Measurements from ENCODE around the gene RAB11FIP2. TPM values are rescaled to one million over a fixed set of nuclear protein-coding genes. Genes with fewer than 3 reads are reported as not detected.

RAB11FIP2 gene
- total RNA-seq, 4 donors from 2014 or later = 21.2 to 27.9 (median 23.8) TPM

DNA sequence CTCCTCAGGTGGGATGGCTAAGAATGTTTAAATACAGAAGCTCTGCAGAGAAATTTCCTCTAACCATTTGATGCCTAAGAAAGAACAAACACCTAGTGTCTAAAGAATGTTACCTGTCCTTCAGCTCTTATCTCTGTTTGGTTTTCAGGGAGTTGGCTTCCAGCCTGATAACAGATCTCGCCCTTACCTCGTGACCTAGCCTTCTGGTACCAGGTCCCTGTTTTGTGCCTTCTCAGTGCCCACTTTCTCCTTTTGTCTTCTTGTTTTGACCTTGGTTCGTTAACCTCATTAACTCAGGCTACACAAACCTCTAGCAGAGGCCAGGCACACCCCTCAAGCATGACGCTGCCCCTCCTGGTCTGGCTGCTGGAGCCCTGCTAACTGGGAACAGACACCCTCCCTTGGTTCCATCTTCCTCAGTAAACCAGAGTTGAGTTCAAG, 16.1 kb upstream of the RAB11FIP2 start:
- ATAC-seq (ENCODE audit: low FRiP score) (no peak), DNase-seq (ENCODE audit: low spot score) (no peak)
- TF ChIP-seq, protein P1, sequence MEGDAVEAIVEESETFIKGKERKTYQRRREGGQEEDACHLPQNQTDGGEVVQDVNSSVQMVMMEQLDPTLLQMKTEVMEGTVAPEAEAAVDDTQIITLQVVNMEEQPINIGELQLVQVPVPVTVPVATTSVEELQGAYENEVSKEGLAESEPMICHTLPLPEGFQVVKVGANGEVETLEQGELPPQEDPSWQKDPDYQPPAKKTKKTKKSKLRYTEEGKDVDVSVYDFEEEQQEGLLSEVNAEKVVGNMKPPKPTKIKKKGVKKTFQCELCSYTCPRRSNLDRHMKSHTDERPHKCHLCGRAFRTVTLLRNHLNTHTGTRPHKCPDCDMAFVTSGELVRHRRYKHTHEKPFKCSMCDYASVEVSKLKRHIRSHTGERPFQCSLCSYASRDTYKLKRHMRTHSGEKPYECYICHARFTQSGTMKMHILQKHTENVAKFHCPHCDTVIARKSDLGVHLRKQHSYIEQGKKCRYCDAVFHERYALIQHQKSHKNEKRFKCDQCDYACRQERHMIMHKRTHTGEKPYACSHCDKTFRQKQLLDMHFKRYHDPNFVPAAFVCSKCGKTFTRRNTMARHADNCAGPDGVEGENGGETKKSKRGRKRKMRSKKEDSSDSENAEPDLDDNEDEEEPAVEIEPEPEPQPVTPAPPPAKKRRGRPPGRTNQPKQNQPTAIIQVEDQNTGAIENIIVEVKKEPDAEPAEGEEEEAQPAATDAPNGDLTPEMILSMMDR (IDR thresholded peaks at IDR 0.05) = no peak

DNA sequence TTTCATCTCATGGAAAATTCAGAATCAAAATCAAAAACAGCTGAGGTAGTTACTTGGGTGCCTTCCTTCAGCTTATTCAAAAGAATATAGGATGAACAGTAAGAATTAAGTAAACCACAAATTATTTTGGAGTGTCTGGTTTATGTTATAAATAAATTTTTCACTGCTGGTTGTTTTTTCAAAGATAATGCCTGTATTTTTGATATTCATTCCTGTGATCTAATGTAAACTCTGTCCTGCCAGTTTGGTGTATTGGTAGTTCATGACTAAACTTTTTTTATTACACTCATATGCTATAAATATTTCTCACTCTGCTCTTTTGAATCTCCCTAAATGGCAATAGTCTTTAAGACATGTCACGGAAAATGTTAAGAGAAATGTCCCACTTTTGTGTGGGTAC, 11.6 kb upstream of the RAB11FIP2 start:
- ATAC-seq (ENCODE audit: low FRiP score) (no peak), DNase-seq (ENCODE audit: low spot score) (no peak)
- TF ChIP-seq, protein P1 (IDR thresholded peaks at IDR 0.05) = no peak

DNA sequence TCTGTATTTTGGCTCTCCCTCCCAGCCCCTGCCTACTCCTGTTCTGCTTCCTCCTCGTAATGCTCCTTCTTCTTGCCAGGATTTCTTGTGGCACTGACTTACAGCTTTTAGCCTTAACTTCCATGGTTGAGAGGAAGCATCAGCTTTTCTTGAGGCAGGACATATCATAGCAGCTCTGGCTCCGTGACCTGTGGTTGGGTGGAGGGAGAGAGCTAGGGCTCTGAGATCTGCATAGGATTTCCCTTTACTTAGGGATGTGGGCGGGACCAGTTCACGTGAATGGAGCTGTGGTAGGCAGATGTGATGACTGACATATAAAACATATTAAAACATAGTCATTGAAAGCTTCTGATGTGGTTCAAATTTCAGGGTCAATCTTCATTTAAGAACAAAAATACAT, 10.6 kb upstream of the RAB11FIP2 start:
- DNase-seq (ENCODE audit: low spot score) (no peak), ATAC-seq (ENCODE audit: low FRiP score) (no peak)
- TF ChIP-seq, protein P1 (IDR thresholded peaks at IDR 0.05) = no peak

DNA sequence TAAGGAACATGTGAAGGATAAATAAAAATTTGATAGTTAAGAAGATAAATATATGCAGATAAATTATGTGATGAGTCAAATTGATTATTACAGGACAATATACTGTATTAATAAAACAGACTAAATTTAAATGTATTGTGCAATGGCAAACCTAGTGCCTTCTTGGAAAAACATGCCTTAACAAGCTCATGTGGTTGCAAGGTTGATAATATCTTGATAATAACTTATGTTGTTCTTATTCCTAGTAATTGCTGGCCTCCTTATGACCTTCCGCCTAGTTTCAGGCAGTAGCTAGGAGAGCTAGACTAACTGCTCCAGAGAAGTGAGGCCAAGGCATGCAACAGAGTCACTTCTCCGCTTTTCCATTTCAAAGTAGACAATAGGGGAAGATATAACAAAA, 7.6 kb upstream of the RAB11FIP2 start:
- ATAC-seq (ENCODE audit: low FRiP score) = no peak
- TF ChIP-seq, protein P1 (IDR thresholded peaks at IDR 0.05) = no peak

DNA sequence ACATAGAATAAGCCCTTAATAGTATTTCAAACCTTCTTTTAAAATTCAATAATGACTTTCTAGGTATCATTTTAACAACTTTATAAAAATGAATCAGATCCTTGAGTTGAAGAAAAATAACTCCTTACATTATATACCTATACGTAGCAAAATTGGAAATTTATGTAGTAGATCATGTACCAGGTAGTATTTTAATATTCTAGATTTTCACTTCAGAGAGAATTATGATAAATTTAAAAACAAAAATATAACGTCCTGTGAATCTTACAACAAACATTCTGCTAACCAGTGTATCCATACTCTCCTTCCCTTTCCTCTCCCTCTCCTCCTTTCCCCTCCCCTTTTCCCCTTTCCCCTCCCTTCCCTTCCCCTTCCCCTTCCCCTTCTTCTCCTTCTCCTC, 6.1 kb upstream of the RAB11FIP2 start:
- TF ChIP-seq, protein P1 (IDR thresholded peaks at IDR 0.05) = no peak

More for the DNA sequence above, 7.6 kb upstream of the RAB11FIP2 start:
- DNase-seq (ENCODE audit: low spot score) = no peak

DNA sequence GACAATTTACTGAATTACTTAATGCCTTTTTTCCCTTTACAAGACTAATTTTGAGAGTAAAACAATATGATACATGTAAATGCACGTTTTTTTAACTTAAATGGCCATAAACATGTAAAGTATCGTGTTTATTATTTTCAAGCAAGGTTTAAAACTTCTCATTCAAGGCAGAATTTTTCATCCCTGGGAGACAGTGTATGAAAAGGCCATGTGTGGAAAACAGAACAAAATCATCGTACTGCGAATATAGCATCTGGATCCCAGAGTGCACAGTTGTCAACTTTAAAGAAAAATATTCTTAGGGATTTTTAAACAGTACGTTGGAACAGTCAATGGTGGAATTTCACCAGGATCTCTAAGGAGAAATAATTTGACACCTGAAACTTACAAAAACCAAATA, 1.1 kb upstream of the RAB11FIP2 start:
- no peak for DNase-seq (ENCODE audit: low spot score)
- TF ChIP-seq, protein P1 (IDR thresholded peaks at IDR 0.05) = no peak
- ATAC-seq (ENCODE audit: low FRiP score) = no peak

More for the DNA sequence above, 6.1 kb upstream of the RAB11FIP2 start:
- no peak for DNase-seq (ENCODE audit: low spot score)
- ATAC-seq (ENCODE audit: low FRiP score) = no peak

DNA sequence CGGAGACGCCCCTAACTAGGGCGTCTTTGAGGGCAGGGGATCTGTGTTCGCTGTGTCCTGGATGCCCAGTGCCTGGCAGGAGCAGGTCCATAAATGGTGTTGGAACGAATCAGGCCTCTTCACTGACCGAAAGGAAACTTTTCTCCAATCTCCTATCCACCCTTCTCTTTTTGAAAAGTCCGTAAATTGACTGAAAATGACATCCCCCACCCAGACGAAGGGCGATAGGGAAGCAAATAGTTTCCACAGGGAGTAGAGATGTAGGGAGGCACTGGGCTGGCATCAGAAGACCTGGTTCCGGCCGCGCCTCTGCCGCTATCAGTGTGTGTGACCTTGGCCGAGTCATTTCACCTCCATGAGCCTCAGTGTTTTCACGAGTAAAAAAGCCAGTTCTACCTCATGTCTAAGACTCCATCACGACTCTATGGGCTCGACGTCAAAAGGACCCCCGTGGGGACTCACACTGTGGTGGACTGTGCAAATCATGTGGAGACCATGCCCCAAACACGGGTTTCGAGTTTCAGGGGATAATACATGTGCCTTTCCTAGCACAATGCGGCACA, 497 bp upstream of the RAB11FIP2 start:
- DNase-seq (ENCODE audit: low spot score) (no peak), ATAC-seq (ENCODE audit: low FRiP score) (peak; percentile 31)
- TF ChIP-seq, protein P1 (IDR thresholded peaks at IDR 0.05) = no peak
